Measurements from ENCODE around the gene ADI1. TPM values are rescaled to one million over a fixed set of nuclear protein-coding genes. Genes with fewer than 3 reads are reported as not detected.
A peak's percentile ranks its signal among the peaks of the same experiment; 100 is the strongest.

Gene ADI1
- total and polyA plus RNA-seq, 10 donors: 31.8 to 106 (median 55.4) TPM

DNA sequence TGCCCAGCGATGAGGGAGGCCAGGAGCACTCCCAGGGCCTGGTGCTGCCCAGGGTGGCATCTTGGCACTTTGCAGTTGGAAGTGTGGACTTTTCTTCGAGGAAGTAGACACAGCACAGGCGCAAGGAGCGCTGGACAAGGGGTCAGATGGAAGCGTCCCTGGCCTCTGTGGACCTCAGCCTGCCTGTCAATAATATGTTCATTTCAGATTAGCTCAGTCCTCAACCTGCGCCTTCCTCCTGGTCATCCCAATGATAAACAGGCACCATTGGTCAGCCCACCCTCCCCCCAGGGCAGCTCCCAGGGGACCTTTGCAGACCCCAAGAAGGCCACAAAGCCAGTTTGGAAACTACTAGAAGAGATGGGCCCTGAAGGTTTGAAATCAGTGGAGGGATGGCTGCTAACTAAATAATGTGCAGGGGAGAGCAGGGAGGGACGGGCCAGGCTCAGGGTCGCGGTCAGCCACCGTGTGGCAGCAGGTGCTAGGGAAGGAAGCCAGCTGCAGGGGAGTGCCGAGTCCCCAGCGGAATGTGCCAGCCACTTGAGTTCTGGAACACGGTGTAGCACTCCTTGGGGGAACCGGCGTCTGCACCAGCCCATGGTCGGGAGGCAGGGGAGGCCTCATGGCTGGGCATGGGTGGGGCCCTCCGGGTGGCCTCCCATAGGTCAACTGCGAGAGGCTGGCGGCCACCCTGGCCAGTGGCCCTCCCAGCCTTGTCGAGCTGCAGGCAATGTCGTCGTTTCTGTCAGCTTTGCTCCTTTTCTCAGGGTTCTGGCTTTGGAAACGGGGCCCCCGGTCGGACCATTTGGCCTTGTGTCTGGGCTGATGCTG lies 59.9 kb downstream of the ADI1 start:
- Histone ChIP-seq H3K36me3 (peaks cover 0 to 92% (median 41%) of the 10 kb centered on the region in 6 donors), H3K27me3 (replicated peaks in 1 of 7) (no peaks in the 10 kb centered on the region), H3K4me1 (peaks cover 3 to 22% (median 13%) of the 10 kb centered on the region in 6 donors), H3K27ac (no peak overlapping the region), H3K9me3 (no peaks in the 10 kb centered on the region), H3K4me3 (no peak overlapping the region)
- TF ChIP-seq CTCF (IDR thresholded peaks at IDR 0.05 in 8 of 11, conservative IDR thresholded peaks at IDR 0.05 in 3 of 11): no peak
- peak; percentile 10 to 45 (median 34) for TF ChIP-seq POLR2AphosphoS5 (IDR thresholded peaks at IDR 0.05)
- no peak for TF ChIP-seq POLR2A (IDR thresholded peaks at IDR 0.05)
- 78 to 88% (median 86%) methylated on average over 24 to 25 of the region's 25 CpGs for WGBS, 5 donors
- intact Hi-C loops (cut with DNase I; ENCODE audit: low total_unique reads): no loop called here
- DNase-seq: peak; percentile 77

DNA sequence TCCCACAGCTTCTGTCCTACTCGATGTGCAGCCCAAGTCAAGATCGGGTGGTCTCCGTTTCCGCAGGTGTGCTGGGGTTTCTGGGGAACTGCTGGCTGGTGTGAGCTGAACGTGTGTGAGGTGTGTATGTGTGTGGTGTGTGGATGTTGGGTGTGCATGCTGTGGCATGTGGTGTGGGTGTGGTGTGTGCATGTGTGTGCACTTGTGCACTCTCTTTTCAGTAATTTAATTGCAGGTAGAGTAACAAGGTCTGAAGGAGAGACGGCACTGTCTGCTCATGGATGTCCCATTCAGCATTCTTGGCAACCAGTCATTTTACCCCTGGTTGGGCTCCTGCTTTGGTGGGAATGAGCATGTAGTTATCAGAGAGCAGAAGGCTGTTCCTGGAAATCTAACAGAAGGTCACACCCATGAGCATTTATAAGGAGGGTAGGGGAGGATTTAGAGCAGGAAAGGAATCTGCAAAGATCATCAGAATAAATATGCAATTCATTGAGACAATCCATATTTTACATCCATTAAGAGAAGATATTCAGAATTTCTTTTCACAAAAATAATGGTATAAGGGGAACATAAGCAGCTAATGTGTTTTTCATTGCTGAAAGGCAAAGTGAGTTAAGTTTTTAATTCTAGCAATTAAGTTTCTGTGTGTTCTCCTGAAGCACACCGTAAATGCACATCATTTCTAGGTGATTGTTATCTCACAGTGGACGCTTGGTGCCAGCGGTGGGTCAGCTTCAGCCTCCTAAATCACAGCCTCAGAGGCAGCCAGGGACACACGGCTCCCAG lies 60.7 kb downstream of the ADI1 start:
- H3K4me3 ChIP-seq: no peak overlapping the region

DNA sequence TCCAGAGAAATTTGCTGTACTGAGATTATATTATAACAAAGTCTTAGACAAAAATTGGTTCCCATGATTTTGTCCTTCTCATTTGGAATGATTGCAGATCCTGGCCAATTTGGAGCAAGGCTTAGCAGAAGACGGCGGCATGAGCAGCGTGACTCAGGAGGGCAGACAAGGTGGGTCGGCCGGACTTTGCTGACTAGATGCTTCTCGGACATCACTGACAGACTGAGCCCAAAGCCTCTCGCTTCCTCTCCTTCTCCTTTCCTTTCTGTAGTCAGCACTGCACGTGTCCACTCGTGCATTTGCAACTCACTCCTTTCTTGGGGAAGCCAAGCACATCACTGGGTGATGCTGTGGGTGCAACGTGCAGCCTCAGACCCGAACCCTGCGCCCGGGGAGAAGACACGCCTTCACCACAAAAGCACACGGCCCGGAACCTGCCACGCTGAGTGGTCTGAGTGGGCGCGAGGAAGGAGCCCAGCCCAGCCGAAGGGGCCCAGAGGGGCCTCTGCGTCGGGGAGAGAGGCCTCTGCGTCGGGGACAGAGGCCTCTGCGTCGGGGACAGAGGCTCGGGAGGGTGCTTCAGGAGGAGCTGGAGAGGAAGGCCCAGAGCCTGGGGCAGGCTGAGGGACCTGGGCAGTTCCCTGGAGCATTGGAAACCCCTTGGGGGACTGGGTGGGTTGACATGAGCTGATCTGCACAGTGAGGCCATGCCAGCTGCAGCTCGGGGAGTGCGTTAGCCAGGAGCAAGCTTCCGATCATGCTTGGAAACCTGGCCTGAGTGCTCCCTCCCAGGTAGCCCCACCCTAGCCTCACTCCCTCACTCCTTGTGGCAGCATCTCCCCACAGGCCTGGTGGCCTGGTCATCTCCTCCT lies 61.6 kb downstream of the ADI1 start:
- peak; percentile 50 for DNase-seq
- intact Hi-C loops (cut with DNase I; ENCODE audit: low total_unique reads): no loop called here
- H3K27ac ChIP-seq: no peak overlapping the region
- H3K27me3 ChIP-seq (replicated peaks in 1 of 7): no peaks in the 10 kb centered on the region
- peaks cover 0 to 92% (median 46%) of the 10 kb centered on the region in 6 donors for H3K36me3 ChIP-seq
- 90 to 94% (median 93%) methylated on average over 27 to 30 of the region's 30 CpGs for WGBS, 5 donors
- peaks cover 3 to 20% (median 12%) of the 10 kb centered on the region in 6 donors for H3K4me1 ChIP-seq
- H3K4me3 ChIP-seq: no peak overlapping the region
- no peaks in the 10 kb centered on the region for H3K9me3 ChIP-seq
- no peak for TF ChIP-seq POLR2A (IDR thresholded peaks at IDR 0.05)
- TF ChIP-seq POLR2AphosphoS5 (IDR thresholded peaks at IDR 0.05): peak in 1 of 3 donors; percentile 42

More for the DNA sequence above, 60.7 kb downstream of the ADI1 start:
- TF ChIP-seq POLR2AphosphoS5 (IDR thresholded peaks at IDR 0.05) (no peak), POLR2A (IDR thresholded peaks at IDR 0.05) (no peak), CTCF (IDR thresholded peaks at IDR 0.05 in 8 of 11, conservative IDR thresholded peaks at IDR 0.05 in 3 of 11) (no peak)
- Histone ChIP-seq H3K27ac (no peak overlapping the region), H3K36me3 (peaks cover 0 to 92% (median 42%) of the 10 kb centered on the region in 6 donors), H3K4me1 (peaks cover 3 to 22% (median 13%) of the 10 kb centered on the region in 6 donors), H3K9me3 (no peaks in the 10 kb centered on the region), H3K27me3 (replicated peaks in 1 of 7) (no peaks in the 10 kb centered on the region)
- 87 to 92% (median 89%) methylated on average over 10 of the region's 10 CpGs for WGBS, 5 donors
- intact Hi-C loops (cut with DNase I; ENCODE audit: low total_unique reads): no loop called here
- DNase-seq: no peak

- peaks cover 0 to 4% (median under 1%) of the 10 kb centered on the region in 6 donors for H3K4me1 ChIP-seq
- H3K27ac ChIP-seq: no peak overlapping the region
- no peaks in the 10 kb centered on the region for H3K27me3 ChIP-seq (replicated peaks in 1 of 7)
- TF ChIP-seq POLR2A (IDR thresholded peaks at IDR 0.05) (no peak), POLR2AphosphoS5 (IDR thresholded peaks at IDR 0.05) (no peak), CTCF (IDR thresholded peaks at IDR 0.05 in 8 of 11, conservative IDR thresholded peaks at IDR 0.05 in 3 of 11) (no peak)
- intact Hi-C loops (cut with DNase I; ENCODE audit: low total_unique reads): no loop called here
- no peak overlapping the region for H3K4me3 ChIP-seq
- H3K36me3 ChIP-seq: peaks cover 0 to 100% (median 51%) of the 10 kb centered on the region in 6 donors
- no peaks in the 10 kb centered on the region for H3K9me3 ChIP-seq
- WGBS, 5 donors: 85 to 95% (median 93%) methylated on average over 14 of the region's 14 CpGs
- DNase-seq: no peak
Observed at GRCh38 chr2:3456125-3456524, 63.2 kb downstream of the ADI1 start.

Data from spleen (tissue), 11 donors.